HFF-Myc (cell line): Measurements from ENCODE around the gene SAMD1.
"Not testable (repeated sequence)": the region's sequence is repeated elsewhere in the genome, so short reads cannot be mapped to it uniquely, and the experiment has no call there.

Experiments
- DNase-seq: peaks from one replicate; pipeline ENCODE4 v3.0.0-alpha.2; 2011; ENCODE audit warnings: low read depth; ENCODE audit errors: extremely low read depth
- H3K4me3 ChIP-seq: replicated peaks from 2 replicates; pipeline ENCODE4 v1.5.1; 2011; ENCODE audit warnings: low read depth, mild to moderate bottlenecking, control low read depth, low read length
- TF ChIP-seq, protein P1 (sequence below): IDR thresholded peaks from 2 replicates; pipeline ENCODE4 v1.5.1; 2012; ENCODE audit warnings: mild to moderate bottlenecking, low read depth, low read length, control low read depth; ENCODE audit errors: missing control alignments

Gene SAMD1

DNA sequence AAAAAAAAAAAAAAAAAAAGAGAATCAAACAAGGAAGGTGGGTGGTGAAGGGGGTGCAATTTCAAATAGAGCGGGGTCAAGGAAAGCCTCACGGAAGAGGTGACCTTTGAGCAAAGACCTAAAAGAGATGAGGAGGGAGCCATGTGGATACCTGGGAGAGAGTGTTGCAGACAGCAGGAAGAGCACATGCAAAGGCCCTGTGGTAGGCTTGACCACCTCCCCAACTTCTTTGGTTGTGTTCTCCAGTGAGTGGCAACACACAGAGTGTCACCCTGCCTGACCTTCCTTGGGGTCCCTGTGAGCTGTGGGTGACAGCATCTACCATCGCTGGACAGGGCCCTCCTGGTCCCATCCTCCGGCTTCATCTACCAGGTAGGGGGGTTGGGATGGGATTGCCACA, 40.0 kb downstream of the SAMD1 start:
- DNase-seq = no peak
- TF ChIP-seq, protein P1, sequence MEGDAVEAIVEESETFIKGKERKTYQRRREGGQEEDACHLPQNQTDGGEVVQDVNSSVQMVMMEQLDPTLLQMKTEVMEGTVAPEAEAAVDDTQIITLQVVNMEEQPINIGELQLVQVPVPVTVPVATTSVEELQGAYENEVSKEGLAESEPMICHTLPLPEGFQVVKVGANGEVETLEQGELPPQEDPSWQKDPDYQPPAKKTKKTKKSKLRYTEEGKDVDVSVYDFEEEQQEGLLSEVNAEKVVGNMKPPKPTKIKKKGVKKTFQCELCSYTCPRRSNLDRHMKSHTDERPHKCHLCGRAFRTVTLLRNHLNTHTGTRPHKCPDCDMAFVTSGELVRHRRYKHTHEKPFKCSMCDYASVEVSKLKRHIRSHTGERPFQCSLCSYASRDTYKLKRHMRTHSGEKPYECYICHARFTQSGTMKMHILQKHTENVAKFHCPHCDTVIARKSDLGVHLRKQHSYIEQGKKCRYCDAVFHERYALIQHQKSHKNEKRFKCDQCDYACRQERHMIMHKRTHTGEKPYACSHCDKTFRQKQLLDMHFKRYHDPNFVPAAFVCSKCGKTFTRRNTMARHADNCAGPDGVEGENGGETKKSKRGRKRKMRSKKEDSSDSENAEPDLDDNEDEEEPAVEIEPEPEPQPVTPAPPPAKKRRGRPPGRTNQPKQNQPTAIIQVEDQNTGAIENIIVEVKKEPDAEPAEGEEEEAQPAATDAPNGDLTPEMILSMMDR = no peak
- H3K4me3 ChIP-seq = no peak overlapping the region

DNA sequence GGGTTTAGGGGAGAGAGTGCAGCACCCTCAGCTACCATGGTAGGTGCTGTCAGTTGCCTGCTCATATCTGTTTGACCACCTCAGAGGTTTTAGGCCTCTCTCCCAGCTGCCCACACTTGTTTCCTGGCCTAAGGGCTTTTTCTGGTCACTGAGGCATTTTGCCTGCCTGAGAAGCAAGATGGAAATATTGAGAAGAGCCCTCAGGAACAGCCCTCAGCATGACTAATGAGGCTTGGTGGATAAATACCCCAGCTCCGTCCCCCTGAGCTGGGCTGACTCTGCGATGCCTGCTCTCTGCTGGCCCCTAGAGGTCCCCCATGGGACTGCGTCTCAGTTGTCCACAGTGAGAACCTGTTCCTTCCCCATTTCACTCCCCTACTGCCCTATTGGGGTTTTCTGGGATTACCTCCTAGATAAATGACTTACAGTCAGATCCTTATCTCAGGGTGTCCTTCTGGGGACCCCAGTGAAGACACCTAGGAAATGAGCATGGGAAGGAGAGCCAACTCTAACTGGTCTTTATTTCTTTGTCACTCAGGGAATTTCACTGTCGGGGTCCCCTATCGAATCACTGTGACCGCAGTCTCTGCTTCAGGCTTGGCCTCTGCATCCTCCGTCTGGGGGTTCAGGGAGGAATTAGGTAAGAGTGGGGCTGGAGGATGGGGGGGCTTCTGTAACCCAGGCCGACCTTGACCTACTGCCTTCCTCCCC, 42.0 kb downstream of the SAMD1 start:
- H3K4me3 ChIP-seq = no peak overlapping the region
- TF ChIP-seq, protein P1 = peak; percentile 95
- DNase-seq = no peak

DNA sequence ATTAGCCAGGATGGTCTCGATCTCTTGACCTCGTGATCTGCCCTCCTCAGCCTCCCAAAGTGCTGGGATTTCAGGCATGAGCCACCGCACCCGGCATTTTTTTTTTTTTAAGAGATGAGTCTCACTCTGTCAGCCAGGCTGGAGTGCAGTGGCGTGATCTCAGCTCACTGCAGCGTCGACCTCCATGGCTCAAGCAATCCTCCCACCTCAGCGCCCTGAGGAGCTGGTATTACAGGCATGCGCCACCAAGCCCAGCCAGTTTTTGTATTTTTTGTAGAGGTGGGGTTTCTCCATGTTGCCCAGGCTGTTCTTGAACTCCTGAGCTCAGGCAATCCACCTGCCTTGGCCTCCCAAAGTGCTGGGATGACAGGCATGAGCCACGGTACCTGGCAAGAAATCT, 42.7 kb downstream of the SAMD1 start:
- not testable (repeated sequence) for H3K4me3 ChIP-seq, DNase-seq

DNA sequence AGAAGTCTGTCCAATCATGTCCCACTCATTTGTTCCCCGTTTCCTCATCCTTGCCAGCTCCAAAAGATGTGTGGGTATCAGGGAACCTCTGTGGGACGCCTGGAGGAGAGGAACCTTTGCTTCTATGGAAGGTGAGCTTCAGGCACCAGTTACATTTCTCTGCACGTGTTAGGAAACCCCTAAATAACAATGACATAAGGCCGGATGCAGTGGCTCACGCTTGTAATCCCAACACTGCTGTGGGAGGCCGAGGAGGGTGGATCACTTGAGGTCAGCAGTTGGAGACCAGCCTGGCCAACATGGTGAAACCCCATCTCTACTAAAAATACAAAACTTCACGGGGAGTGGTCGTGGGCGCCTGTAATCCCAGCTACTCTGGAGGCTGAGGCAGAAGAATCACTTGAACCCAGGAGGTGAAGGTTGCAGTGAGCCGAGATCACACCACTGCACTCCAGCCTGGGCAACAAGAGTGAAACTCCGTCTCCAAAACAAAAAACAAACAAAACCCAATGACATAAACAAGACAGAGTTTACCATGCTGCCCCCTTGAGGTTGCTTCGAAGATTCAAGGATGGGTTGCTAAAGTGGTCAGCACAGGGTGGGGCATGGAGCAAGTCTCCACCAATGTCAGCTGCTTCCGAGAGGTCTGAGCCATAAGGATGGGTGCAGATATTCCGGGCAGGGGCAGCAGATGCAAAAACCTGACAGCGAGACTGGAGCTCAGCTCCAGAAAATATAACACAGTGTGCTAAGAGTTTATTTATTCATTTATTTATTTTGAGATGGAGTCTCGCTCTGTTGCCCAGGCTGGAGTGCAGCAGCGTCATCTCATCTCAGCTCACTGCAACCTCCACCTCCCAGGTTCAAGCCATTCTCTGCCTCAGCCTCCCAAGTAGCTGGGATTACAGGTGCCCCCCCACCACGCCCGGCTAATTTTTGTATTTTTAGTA, 47.6 kb downstream of the SAMD1 start:
- not testable (repeated sequence) for H3K4me3 ChIP-seq
- TF ChIP-seq, protein P1 = peak; percentile 63
- DNase-seq = peak; percentile 81

DNA sequence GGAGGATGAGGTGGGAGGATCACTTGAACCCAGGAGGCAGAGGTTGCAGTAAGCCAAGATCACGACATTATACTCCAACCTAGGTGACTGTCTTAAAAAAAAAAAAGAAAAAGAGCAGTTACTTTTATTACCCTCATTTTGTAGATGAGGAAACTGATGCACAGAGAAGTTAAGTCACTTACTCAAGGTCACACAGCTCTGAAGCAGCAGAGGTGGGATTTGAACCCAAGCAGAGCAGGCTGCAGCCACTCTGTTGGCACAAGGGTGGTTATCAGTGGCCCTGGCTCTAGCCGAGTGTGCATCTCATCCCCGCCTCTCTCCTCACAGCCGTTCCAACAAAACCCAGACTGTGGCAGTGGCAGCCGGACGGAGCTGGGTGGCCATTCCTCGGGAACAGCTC, 51.4 kb downstream of the SAMD1 start:
- DNase-seq = no peak
- TF ChIP-seq, protein P1 = no peak
- no peak overlapping the region for H3K4me3 ChIP-seq
